ENCODE measurements around the gene SPSB3.

SPSB3 gene

GRCh38 chr16:1782408-1783264, at the start of gene SPSB3, which contains the start of gene NUBP2:
Gene SPSB3 (minus strand): TSS chr16:1782571. CDS start chr16:1781483, 1,088 bp downstream.
Gene NUBP2 (plus strand): TSS chr16:1782960. CDS start chr16:1783021, 61 bp downstream.
- DNase-seq = peak; percentile 99

- DNase-seq = no peak
Measured at GRCh38 chr16:1831186-1832075, 49.1 kb upstream of the SPSB3 start.

DNA sequence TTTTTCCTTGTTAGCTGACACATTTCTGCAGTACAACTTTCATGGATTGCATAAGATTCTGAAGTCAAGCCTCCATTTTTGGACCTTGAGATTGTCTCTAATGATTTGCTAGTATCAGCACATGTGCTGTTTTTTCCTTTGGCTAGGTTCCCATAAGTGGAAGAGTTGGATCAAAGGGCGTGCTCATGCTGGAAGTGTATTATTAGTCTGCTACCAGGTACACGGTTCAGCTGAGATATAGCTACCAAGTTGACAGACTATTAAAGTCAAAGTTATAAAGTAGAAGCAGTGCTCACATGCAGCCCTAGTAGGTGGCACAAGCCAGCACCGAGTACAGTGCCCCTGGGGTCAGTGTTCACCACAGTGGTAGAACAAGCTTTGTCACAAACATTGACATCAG, 47.8 kb upstream of the SPSB3 start:
- DNase-seq = peak in 1 of 2 experiments; percentile 3

GRCh38 chr16:1828645-1829410, 46.5 kb upstream of the SPSB3 start:
- DNase-seq = no peak

DNA sequence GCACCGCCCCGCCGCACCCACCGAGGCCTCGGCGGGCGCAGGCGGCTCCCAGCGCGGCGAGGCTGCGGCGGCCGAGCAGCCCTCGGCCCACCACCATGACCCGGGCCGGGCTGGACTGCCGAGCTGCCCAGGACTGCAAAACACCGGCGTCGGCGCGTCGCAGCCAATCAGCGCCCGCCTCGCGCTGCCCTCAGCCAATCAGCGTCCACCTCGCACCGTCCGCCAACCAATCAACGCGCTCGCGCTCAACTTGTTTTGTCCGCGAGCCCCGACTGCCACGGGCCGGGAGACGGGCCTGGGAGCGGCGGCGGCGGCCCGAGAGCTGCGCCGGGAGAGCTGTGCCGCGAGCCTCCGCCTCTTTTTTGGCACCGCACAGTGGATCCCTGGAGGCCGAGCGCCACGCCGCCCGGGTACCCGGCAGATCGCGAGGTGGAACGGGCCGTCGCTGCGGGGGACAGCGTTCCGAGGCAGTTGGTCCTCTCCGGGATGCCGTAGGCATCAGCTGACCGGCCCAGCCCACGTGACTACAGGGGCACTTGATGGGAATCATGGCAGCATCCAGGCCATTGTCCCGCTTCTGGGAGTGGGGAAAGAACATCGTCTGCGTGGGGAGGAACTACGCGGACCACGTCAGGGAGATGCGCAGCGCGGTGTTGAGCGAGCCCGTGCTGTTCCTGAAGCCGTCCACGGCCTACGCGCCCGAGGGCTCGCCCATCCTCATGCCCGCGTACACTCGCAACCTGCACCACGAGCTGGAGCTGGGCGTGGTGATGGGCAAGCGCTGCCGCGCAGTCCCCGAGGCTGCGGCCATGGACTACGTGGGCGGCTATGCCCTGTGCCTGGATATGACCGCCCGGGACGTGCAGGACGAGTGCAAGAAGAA, 44.6 kb upstream of the SPSB3 start, which contains the start of the genes FAHD1 and HAGH:
TSS of gene FAHD1 (plus strand) at position 516 of the 883 bp plus-strand sequence. CDS start at position 549, 33 bp downstream.
TSS of gene HAGH (minus strand) at position 135 of the 883 bp plus-strand sequence. CDS start at position 97, 38 bp downstream.
- peak; percentile 66 to 82 for DNase-seq

GRCh38 chr16:1825864-1826690, 43.7 kb upstream of the SPSB3 start:
- DNase-seq = peak; percentile 33 to 43

GRCh38 chr16:1825381-1825863, 43.1 kb upstream of the SPSB3 start:
- DNase-seq = no peak

DNA sequence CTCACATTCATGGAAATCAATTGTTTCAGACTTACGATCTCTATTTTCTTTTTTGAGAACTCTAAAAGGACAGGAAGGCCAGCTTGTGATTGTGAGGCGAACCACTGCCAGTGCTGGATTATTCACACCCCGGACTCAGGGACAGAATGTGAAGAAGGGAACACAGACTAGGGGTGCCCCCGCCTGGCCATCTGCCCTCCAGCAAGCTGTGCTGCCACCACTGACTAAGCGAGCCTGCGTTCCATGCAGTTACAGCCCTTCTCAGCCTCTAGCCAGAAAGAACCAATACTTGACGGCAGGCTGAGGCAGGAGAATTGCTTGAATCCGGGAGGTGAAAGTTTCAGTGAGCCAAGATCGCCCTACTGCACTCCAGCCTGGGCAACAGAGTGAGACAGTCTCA, 41.5 kb upstream of the SPSB3 start:
- DNase-seq = peak; percentile 86 to 87

DNA sequence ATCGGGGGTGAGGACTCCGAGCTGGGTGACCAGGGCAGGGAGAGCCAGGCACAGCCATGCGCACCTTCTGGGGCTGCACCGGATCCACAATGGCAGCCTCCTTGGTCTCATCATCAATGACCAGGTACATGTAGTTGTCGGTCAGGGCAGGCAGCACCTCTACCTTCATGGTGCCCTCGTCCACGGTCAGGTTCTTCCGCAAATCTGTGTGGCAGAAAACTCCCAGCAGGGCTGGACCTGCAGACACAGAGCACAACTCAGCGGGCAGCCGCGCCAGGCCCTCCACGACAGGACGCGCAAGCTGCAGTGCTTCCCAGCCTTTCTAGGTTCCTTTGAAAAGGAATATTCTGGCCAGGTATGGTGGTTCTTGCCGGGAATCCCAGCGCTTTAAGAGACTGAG, 40.4 kb upstream of the SPSB3 start:
- DNase-seq = no peak

DNA sequence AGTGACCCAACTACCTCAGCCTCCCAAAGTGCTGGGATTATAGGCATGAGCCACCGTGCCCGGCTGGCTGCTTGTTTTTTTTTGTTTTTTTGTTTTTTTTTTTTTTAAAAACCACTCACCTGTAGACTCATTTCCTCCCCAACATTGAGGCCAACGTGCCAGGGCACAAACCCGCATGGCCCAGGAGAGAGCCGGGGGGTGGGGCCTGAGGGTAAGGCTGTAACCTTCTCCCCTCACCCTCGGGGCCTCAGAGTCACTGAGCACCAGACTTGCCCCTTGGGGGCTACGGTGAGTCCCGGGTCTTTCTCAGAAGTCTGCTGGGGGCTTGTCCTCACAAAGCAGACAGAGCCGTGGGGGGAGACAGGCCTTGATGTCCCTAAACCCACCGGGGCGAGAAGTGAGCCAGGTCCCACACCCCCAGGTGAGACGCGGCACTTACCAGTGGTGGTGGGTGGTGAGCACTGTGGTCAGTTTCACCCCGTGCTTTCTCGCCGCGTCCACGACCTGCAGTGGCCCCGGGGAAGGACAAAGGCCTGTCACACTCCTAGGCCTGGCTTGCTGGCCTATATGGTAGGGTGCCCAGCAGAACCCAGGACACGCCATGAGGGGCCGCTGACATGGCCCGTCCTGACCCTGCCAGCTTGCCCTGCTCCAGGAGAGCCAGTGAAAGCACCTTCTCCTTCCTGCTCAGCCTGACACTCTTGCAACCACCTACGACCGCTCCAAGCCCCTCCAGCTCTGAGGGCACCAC, 39.7 kb upstream of the SPSB3 start:
- no peak for DNase-seq

DNA sequence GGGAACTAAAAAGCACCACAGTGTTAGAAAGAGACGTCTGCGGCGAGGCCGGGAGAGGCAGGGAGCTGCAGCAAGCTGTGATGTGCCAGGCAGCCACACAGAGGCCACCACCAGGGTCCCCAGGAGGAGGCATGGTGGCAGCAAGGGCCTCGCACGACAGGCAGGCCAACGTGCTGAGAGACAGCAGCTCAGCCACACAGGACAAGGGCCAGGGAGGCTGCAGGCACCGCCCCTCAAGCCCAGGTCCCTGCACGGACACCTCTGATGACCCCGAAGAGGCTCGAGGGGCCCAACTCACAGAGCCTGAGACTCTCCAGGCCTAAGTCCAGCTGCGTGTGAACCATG, 38.5 kb upstream of the SPSB3 start:
- DNase-seq = no peak

- DNase-seq = no peak
Measured at GRCh38 chr16:1820096-1820945, 38.0 kb upstream of the SPSB3 start.

DNA sequence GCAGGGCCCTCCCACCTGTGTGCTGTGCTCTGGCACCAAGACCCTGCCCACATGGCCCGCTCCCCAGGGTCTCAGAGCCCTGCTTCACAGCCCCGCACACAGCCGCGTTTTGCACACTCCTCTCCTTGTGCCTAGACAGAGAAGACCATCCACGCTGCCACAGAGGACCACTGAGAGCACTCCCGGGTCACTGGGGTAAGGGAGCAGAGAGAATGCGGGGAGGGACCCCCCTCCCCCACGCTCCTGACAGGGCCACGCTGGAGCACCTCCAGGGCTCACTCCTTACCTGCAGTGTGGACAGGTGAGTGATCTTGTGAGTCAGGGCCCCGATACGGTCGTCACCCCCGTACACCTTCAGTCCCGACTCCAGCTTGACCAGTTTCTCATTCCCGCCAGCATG, 37.2 kb upstream of the SPSB3 start:
- no peak for DNase-seq

GRCh38 chr16:1818873-1819525, 36.6 kb upstream of the SPSB3 start:
- no peak for DNase-seq

- DNase-seq = no peak
Measured at GRCh38 chr16:1818204-1818872, 36.0 kb upstream of the SPSB3 start.

GRCh38 chr16:1817716-1818115, 35.3 kb upstream of the SPSB3 start:
- DNase-seq = no peak

- no peak for DNase-seq
Measured at GRCh38 chr16:1817276-1817589, 34.9 kb upstream of the SPSB3 start.
